ENCODE measurements around the gene ENO3. TPM values are rescaled to one million over a fixed set of nuclear protein-coding genes. Genes with fewer than 3 reads are reported as not detected.

ENO3 gene
- total RNA-seq, 1 experiment from 2014 or later = 19.0 TPM

DNA sequence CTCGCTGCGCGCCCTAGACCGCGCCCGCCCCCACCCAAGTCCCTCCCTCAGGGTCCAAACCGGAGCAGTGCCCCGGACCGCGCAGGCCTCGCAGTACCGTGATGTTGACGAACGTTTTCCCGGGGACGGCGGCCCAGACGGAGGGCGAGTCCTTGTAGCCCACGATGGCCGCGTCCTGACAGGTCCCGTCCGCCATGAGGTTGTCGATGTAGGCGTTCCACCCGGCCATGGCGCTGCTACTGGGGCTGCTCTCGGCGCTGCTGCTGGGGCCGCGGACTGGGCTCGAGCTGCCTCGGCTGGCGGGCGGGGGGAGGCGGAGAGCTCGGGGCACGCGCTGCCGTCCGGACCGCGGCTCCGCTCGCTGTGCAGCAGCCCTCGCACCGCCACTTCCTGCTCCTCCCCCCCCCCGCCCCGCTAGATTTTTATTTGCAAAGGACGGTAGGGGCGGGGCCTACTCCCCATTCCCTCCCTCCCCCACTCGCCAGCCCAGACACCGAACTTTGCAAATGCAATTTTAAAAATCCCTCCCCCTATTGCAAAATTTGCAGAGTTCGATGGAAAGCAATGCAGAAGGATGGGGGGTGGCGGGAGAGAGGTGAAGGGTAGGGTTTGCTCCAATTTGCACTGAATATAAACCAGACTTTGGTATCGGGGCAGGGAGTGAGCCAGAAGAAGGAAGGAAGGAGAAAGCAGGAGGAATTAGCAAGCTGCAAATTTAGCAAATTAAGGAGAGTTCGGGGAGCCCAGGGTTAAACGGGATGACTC, 2.6 kb upstream of the ENO3 start, which contains the start of gene PFN1:
Gene PFN1 (minus strand): TSS at position 365 of the 765 bp plus-strand sequence. CDS start 136 bp downstream, at position 229.
- TF ChIP-seq, protein P1, sequence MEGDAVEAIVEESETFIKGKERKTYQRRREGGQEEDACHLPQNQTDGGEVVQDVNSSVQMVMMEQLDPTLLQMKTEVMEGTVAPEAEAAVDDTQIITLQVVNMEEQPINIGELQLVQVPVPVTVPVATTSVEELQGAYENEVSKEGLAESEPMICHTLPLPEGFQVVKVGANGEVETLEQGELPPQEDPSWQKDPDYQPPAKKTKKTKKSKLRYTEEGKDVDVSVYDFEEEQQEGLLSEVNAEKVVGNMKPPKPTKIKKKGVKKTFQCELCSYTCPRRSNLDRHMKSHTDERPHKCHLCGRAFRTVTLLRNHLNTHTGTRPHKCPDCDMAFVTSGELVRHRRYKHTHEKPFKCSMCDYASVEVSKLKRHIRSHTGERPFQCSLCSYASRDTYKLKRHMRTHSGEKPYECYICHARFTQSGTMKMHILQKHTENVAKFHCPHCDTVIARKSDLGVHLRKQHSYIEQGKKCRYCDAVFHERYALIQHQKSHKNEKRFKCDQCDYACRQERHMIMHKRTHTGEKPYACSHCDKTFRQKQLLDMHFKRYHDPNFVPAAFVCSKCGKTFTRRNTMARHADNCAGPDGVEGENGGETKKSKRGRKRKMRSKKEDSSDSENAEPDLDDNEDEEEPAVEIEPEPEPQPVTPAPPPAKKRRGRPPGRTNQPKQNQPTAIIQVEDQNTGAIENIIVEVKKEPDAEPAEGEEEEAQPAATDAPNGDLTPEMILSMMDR (IDR thresholded peaks at IDR 0.05; ENCODE audit: unreplicated experiment) = no peak
- no TSS peak for BruUV-seq (replicated peaks)
- intact Hi-C loops (cut with micrococcal nuclease) = no loop called here
- peak; percentile 93 for DNase-seq (ENCODE audit: unreplicated experiment)
- H3K9me3 Mint-ChIP-seq (ENCODE audit: unreplicated experiment) = no peaks in the 10 kb centered on the region
- H3K27me3 Mint-ChIP-seq (ENCODE audit: insufficient read depth, unreplicated experiment) = no peaks in the 10 kb centered on the region
- peaks cover 44% of the 10 kb centered on the region for H3K4me1 Mint-ChIP-seq (ENCODE audit: insufficient read depth, unreplicated experiment)
- H3K27ac Mint-ChIP-seq (ENCODE audit: low read depth, unreplicated experiment) = peak within 1 kb of the TSS; percentile 93
- CTCF ChIA-PET = interaction anchor here (0.6 to 1.3 kb wide), 4 partner anchors 8 to 556 kb away, joined by 3 to 4 read pairs (median 3); partner anchors contain the start of genes RNF167, SLC25A11 and SPAG7
- POLR2A ChIA-PET = interaction anchor here (0.6 to 21.5 kb wide), 21 partner anchors 8 to 245 kb away, joined by 3 to 639 read pairs (median 3); partner anchors contain the start of genes CAMTA2, CHRNE, INCA1 and KIF1C
- H3K36me3 Mint-ChIP-seq (ENCODE audit: insufficient read depth, unreplicated experiment) = peaks cover 50% of the 10 kb centered on the region
- H3K4me3 Mint-ChIP-seq (ENCODE audit: unreplicated experiment) = peak within 1 kb of the TSS; percentile 74

DNA sequence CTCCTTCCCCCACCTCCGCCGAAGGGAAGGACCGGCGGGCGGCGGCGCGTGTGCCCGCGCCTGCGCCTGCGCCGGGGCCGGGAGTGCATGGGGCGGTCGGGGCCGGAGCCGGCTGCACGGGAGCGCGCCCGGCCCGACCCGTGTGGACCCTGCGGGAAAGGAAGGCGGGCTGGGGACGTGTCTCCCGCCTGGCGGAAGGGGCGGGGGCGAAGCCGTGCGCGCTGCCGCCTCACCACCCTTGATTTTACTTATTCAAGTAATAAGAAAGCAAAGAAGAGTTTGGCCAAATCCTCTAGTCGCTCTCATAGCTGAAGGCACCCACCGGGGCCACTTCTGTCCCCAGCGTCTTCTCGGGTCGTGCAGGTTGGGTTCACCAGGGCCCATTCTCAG, 2.0 kb upstream of the ENO3 start:
- H3K4me3 Mint-ChIP-seq (ENCODE audit: unreplicated experiment) = peak overlapping the region; percentile 74
- intact Hi-C loops (cut with micrococcal nuclease) = loop anchor here (1.0 kb wide), 1 partner anchor 20 kb away; no protein-coding TSS in a partner anchor
- no peaks in the 10 kb centered on the region for H3K27me3 Mint-ChIP-seq (ENCODE audit: insufficient read depth, unreplicated experiment)
- peak overlapping the region; percentile 24 for H3K27ac Mint-ChIP-seq (ENCODE audit: low read depth, unreplicated experiment)
- H3K36me3 Mint-ChIP-seq (ENCODE audit: insufficient read depth, unreplicated experiment) = peaks cover 45% of the 10 kb centered on the region
- DNase-seq (ENCODE audit: unreplicated experiment) = peak; percentile 90
- ChIA-PET CTCF (interaction anchor here (1.3 kb wide), 1 partner anchor 9 kb away, joined by 3 read pairs; the partner anchor contains the start of genes RNF167 and SLC25A11), POLR2A (interaction anchor here (0.6 to 21.5 kb wide), 17 partner anchors 8 to 246 kb away, joined by 3 to 639 read pairs (median 4); partner anchors contain the start of genes CAMTA2, CHRNE, INCA1 and KIF1C)
- H3K4me1 Mint-ChIP-seq (ENCODE audit: insufficient read depth, unreplicated experiment) = peaks cover 42% of the 10 kb centered on the region
- TF ChIP-seq, protein P1 (IDR thresholded peaks at IDR 0.05; ENCODE audit: unreplicated experiment) = no peak
- no peaks in the 10 kb centered on the region for H3K9me3 Mint-ChIP-seq (ENCODE audit: unreplicated experiment)
- BruUV-seq (replicated peaks) = no TSS peak

DNA sequence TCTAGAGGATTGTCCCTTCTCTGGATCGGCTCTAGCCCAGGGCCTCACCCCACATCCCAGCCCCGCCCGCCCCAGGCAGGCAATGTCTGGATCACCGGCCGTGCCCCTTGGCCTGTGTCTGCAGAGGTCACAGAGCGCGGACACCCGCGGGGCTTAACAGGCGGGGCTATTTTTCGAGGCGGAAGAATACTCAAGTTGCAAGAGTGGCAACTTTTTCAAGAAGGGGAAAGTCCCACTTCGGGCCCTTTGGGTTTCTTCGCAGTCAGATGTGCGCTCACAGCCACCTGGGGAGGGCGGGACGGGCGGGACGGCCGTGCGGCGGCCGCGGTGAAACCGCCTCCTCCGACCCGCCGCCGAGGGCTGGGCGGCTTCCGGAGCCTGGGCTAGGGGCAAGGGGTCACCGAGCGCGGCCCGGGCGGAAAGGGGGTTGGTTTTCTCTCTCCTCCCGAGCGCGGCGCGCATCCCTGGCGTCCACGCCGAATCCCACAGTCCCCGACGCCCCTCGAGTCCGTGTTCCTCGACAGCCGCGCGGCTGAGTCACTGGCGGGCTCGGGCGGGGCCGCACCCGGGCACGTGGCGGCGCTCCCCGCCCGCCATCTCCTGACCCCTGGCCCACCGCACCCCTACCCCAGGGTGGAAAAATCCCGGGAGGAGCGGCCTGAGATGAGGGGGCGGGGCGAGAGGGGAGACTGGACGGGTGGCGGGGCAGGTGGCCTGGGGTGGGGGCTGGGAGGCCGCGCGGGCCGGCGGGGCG, 1.4 kb upstream of the ENO3 start:
- H3K4me1 Mint-ChIP-seq (ENCODE audit: insufficient read depth, unreplicated experiment) = peaks cover 36% of the 10 kb centered on the region
- H3K27me3 Mint-ChIP-seq (ENCODE audit: insufficient read depth, unreplicated experiment) = no peaks in the 10 kb centered on the region
- BruUV-seq (replicated peaks) = no TSS peak
- H3K27ac Mint-ChIP-seq (ENCODE audit: low read depth, unreplicated experiment) = peak overlapping the region; percentile 74
- intact Hi-C loops (cut with micrococcal nuclease) = loop anchor here (1.0 kb wide), 1 partner anchor 20 kb away; no protein-coding TSS in a partner anchor
- TF ChIP-seq, protein P1 (IDR thresholded peaks at IDR 0.05; ENCODE audit: unreplicated experiment) = no peak
- ChIA-PET POLR2A (interaction anchor here (0.7 to 21.5 kb wide), 13 partner anchors 10 to 228 kb away, joined by 3 to 639 read pairs (median 4); partner anchors contain the start of genes CAMTA2, INCA1, KIF1C and RNF167), CTCF (interaction anchor here (1.3 kb wide), 1 partner anchor 10 kb away, joined by 3 read pairs; the partner anchor contains the start of genes RNF167 and SLC25A11)
- H3K4me3 Mint-ChIP-seq (ENCODE audit: unreplicated experiment) = peak overlapping the region; percentile 74
- no peaks in the 10 kb centered on the region for H3K9me3 Mint-ChIP-seq (ENCODE audit: unreplicated experiment)
- peak; percentile 83 for DNase-seq (ENCODE audit: unreplicated experiment)
- H3K36me3 Mint-ChIP-seq (ENCODE audit: insufficient read depth, unreplicated experiment) = peaks cover 40% of the 10 kb centered on the region
